Aorta (tissue), 5 donors: ENCODE results near the gene TMPRSS15. TPM values are rescaled to one million over a fixed set of nuclear protein-coding genes. Genes with fewer than 3 reads are reported as not detected.

Source experiments
- ATAC-seq: fragments of 200-7000 bp; cut with Tn5 transposase; one replicate; pipeline ENCODE4 v1.9.1; 2022; ENCODE audit warnings: moderate library complexity; ENCODE audit not compliant: low FRiP score
- DNase-seq, 2 donors: peaks; one replicate each; pipeline ENCODE4 v3.0.0-alpha.2; 2020
- H3K27ac ChIP-seq, 2 donors: one replicate each; pipeline ENCODE4 v1.5.1; 2013; ENCODE audit warnings: low read length in 2 of 2, mild to moderate bottlenecking in 2 of 2, moderate library complexity in 2 of 2, control low read depth in 1 of 2, inconsistent platforms in 1 of 2, low read depth in 1 of 2
- H3K27me3 ChIP-seq, 2 donors: one replicate each; pipeline ENCODE4 v1.6.1; 2013; ENCODE audit warnings: control low read depth in 1 of 2, low read length in 1 of 2, mild to moderate bottlenecking in 1 of 2, moderate library complexity in 1 of 2; ENCODE audit not compliant: insufficient read depth in 2 of 2, control insufficient read depth in 1 of 2
- H3K36me3 ChIP-seq, 2 donors: one replicate each; pipeline ENCODE4 v1.6.1; 2013; ENCODE audit warnings: control low read depth in 1 of 2, low read length in 1 of 2, mild to moderate bottlenecking in 1 of 2; ENCODE audit not compliant: insufficient read depth in 2 of 2, control insufficient read depth in 1 of 2
- H3K4me1 ChIP-seq, 2 donors: one replicate each; pipeline ENCODE4 v1.6.1; 2013; ENCODE audit warnings: low read length in 2 of 2, control low read depth in 1 of 2, mild to moderate bottlenecking in 1 of 2, moderate library complexity in 1 of 2; ENCODE audit not compliant: insufficient read depth in 2 of 2, control insufficient read depth in 1 of 2
- H3K4me3 ChIP-seq, 2 donors: one replicate each; pipeline ENCODE4 v1.5.1; 2013; ENCODE audit warnings: low read length in 2 of 2, control low read depth in 1 of 2, mild to moderate bottlenecking in 1 of 2
- H3K9me3 ChIP-seq: one replicate; pipeline ENCODE4 v1.6.1; 2013; ENCODE audit warnings: mild to moderate bottlenecking, low read length; ENCODE audit not compliant: control insufficient read depth
- WGBS, 2 donors: extraction: QIAGEN DNeasy Blood & Tissue Kit; methylation state at CpG; one replicate each; pipeline ENCODE4 v1.1.7; 2013; 5-methylcytosine and 5-hydroxymethylcytosine counted together
- intact Hi-C, 2 donors: fragments of 100-400 bp; cut with DNase I; formaldehyde crosslinking; loops; one replicate each; pipeline versions ENCODE4 v1.14.2 to v1.15.0; 2022
- long read RNA-seq, 2 donors: library from polyadenylated mRNA; unstranded; transcript quantifications; one replicate each; pipeline ENCODE4 v2.0.0, GENCODE V29; 2020 to 2021
- polyA plus RNA-seq, 2 donors: library from polyadenylated mRNA; stranded (reverse); fragments of 200-250 nt; gene quantifications; one replicate each; pipeline ENCODE4 v1.2.3, GENCODE V29; 2013
- total RNA-seq, 2 donors: library from RNA; stranded (reverse); fragmentation: NEBNext Ultra II Directional; extraction: Animal tissue kit (Norgen Biotek cat#: 25700); gene quantifications; one replicate each; pipeline ENCODE4 v1.2.1, GENCODE V29; 2021
- donor health status: healthy with polysubstance abuse.
- donor health status: Bipolar disorder and iron deficiency.
- donor health status: DM: no; HTN: no; CAD: no.
- donor health status: DM: no; HTN: no; CAD: no.
- donor health status: DM: yes; HTN: yes; CAD: no.

The TMPRSS15 gene
- total RNA-seq (not detected), polyA plus RNA-seq (1 to 10 TPM in 1 of 2 donors, not detected in 1; 3.9 TPM)
- long read RNA-seq, donor 1: 0 reads
- long read RNA-seq, donor 2: 0 reads

GRCh38 chr21:18403735-18404450, at the start of gene TMPRSS15:
TMPRSS15 (minus strand) TSS chr21:18403785; CDS start chr21:18403622, 163 bp downstream.
- intact Hi-C loops: no loop called here
- no peaks in the 10 kb centered on the region for H3K4me1 ChIP-seq
- ATAC-seq: no peak
- H3K27ac ChIP-seq: no peak within 1 kb of the TSS
- H3K4me3 ChIP-seq: no peak within 1 kb of the TSS
- H3K9me3 ChIP-seq: no peaks in the 10 kb centered on the region
- no peaks in the 10 kb centered on the region for H3K27me3 ChIP-seq
- H3K36me3 ChIP-seq: no peaks in the 10 kb centered on the region
- 43 to 56% methylated on average over 1 of the region's 1 CpG for WGBS, 2 donors
- DNase-seq: no peak

DNA sequence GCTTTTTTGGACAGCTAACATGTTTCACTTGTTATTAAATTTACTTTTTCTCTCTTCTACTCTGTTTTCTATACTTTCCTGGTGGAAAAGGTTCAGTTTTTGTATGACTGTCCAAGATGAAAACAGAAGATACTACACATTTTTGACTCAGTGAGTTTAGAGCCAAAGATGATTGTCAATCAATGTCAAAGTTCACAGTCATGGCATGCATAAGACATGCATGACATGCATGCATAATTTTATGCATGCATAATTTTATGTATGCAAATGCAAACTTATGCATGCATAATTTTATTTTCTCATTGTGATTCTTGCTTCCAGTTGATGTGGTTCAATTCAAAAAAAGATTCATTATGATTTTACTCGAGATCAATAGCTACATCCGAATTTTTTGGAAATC, 48.1 kb upstream of the TMPRSS15 start:
- Histone ChIP-seq H3K4me3 (no peak overlapping the region), H3K9me3 (no peaks in the 10 kb centered on the region), H3K4me1 (no peaks in the 10 kb centered on the region), H3K27me3 (no peaks in the 10 kb centered on the region), H3K27ac (no peak overlapping the region), H3K36me3 (no peaks in the 10 kb centered on the region)
- DNase-seq: no peak
- WGBS, 2 donors: 84 to 86% methylated on average over 2 of the region's 2 CpGs
- no peak for ATAC-seq
- intact Hi-C loops: no loop called here

DNA sequence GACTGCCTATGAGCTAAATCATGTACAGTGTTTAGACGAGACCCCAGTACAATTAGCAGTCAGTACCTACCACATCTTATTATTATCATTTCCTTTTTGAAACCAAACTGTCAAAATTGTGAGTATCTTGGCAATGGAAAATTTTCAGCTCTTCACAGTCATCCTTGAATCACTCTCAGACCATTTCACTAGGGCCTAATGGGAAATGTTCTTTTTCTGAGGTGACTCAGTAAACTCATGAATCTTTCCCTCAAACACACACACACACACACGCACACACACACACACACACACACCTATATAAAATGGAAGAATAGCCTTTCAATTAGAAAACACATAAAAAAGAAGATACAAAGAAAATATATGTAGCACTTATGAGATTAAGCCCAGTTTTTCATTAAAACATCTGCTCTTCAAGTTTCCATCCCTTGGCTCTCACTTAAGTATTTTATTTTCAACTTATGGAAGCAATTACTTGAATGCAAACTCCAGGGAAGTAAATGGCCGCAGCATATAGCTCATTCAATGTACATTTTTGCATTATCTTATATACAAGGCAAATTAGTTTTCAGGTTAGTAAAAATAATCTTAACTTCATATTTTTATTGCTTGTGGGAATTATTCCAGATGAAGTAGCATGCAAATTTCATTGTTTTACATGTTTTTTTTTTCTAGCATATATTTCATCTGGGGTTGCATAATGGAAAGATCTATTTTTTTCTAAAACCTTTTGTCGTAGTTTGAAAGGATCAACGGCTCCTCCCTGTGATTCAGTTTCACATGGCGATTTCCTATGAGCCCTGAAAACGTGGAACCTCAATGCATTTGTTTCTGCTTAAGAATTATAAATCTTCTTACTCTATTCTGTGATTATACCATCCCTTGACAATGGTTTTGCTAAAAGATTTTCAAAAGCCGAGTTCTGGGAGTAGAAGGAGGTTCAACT, 46.3 kb upstream of the TMPRSS15 start:
- no peaks in the 10 kb centered on the region for H3K9me3 ChIP-seq
- no peaks in the 10 kb centered on the region for H3K27me3 ChIP-seq
- no peaks in the 10 kb centered on the region for H3K4me1 ChIP-seq
- H3K36me3 ChIP-seq: no peaks in the 10 kb centered on the region
- H3K4me3 ChIP-seq: no peak overlapping the region
- ATAC-seq: no peak
- no peak overlapping the region for H3K27ac ChIP-seq
- intact Hi-C loops: no loop called here
- WGBS, 2 donors: 71 to 72% methylated on average over 8 of the region's 8 CpGs
- DNase-seq: no peak

GRCh38 chr21:18443701-18444100, 40.1 kb upstream of the TMPRSS15 start:
- DNase-seq: no peak
- H3K27ac ChIP-seq: no peak overlapping the region
- H3K27me3 ChIP-seq: no peaks in the 10 kb centered on the region
- intact Hi-C loops: no loop called here
- no peak overlapping the region for H3K4me3 ChIP-seq
- no peaks in the 10 kb centered on the region for H3K4me1 ChIP-seq
- no peaks in the 10 kb centered on the region for H3K36me3 ChIP-seq
- H3K9me3 ChIP-seq: no peaks in the 10 kb centered on the region
- no peak for ATAC-seq
- WGBS, 2 donors: 82 to 87% methylated on average over 6 of the region's 6 CpGs

DNA sequence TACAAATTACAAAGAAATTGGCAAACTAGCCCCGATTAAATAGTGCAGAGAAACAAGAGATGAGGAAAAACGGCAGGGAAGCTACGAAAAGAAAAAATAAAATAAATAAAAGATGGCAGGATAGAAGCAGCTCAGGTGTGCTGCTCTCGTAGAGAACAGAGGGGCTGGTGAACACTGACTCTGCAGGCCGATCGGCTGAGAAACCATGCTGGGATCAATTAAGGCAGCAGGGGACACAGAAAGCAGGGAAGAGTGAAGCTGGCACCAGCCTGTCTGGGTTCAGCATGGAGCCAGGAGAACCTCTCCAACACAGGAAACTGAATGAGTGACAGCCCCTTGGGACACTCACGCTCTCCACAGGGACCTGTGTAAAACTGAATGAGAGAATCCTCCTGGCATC, 39.5 kb upstream of the TMPRSS15 start:
- ATAC-seq: no peak

GRCh38 chr21:18430341-18430740, 26.8 kb upstream of the TMPRSS15 start:
- no peak overlapping the region for H3K27ac ChIP-seq
- intact Hi-C loops: no loop called here
- DNase-seq (no peak), ATAC-seq (no peak)
- H3K4me3 ChIP-seq: no peak overlapping the region
- H3K4me1 ChIP-seq: no peaks in the 10 kb centered on the region
- 80 to 82% methylated on average over 2 of the region's 2 CpGs for WGBS, 2 donors
- no peaks in the 10 kb centered on the region for H3K9me3 ChIP-seq
- H3K27me3 ChIP-seq: no peaks in the 10 kb centered on the region
- no peaks in the 10 kb centered on the region for H3K36me3 ChIP-seq

More for the DNA sequence above, 39.5 kb upstream of the TMPRSS15 start:
- H3K36me3 ChIP-seq: no peaks in the 10 kb centered on the region
- no peak overlapping the region for H3K27ac ChIP-seq
- no peaks in the 10 kb centered on the region for H3K27me3 ChIP-seq
- intact Hi-C loops: no loop called here
- 62% methylated on average over 7 of the region's 7 CpGs for WGBS, 2 donors
- H3K4me1 ChIP-seq: no peaks in the 10 kb centered on the region
- no peaks in the 10 kb centered on the region for H3K9me3 ChIP-seq
- no peak for DNase-seq
- no peak overlapping the region for H3K4me3 ChIP-seq

GRCh38 chr21:18424276-18424675, 20.7 kb upstream of the TMPRSS15 start:
- 44 to 48% methylated on average over 4 of the region's 4 CpGs for WGBS, 2 donors
- intact Hi-C loops: no loop called here

GRCh38 chr21:18417141-18417790, 13.7 kb upstream of the TMPRSS15 start:
- Histone ChIP-seq H3K27ac (no peak overlapping the region), H3K9me3 (no peaks in the 10 kb centered on the region), H3K4me3 (no peak overlapping the region), H3K36me3 (no peaks in the 10 kb centered on the region), H3K27me3 (no peaks in the 10 kb centered on the region), H3K4me1 (no peaks in the 10 kb centered on the region)
- intact Hi-C loops: no loop called here
- DNase-seq (no peak), ATAC-seq (no peak)
- WGBS, 2 donors: 62 to 63% methylated on average over 3 of the region's 3 CpGs

More at GRCh38 chr21:18424276-18424675, 20.7 kb upstream of the TMPRSS15 start:
- Histone ChIP-seq H3K36me3 (no peaks in the 10 kb centered on the region), H3K27ac (no peak overlapping the region), H3K4me3 (no peak overlapping the region), H3K4me1 (no peaks in the 10 kb centered on the region), H3K27me3 (no peaks in the 10 kb centered on the region), H3K9me3 (no peaks in the 10 kb centered on the region)
- DNase-seq: no peak
- no peak for ATAC-seq
